ENCODE measurements around the gene KLK8. TPM values are rescaled to one million over a fixed set of nuclear protein-coding genes. Genes with fewer than 3 reads are reported as not detected.

KLK8 gene, protein sequence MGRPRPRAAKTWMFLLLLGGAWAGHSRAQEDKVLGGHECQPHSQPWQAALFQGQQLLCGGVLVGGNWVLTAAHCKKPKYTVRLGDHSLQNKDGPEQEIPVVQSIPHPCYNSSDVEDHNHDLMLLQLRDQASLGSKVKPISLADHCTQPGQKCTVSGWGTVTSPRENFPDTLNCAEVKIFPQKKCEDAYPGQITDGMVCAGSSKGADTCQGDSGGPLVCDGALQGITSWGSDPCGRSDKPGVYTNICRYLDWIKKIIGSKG
- 3.1 and 7.1 TPM in 2 replicates for total RNA-seq

DNA sequence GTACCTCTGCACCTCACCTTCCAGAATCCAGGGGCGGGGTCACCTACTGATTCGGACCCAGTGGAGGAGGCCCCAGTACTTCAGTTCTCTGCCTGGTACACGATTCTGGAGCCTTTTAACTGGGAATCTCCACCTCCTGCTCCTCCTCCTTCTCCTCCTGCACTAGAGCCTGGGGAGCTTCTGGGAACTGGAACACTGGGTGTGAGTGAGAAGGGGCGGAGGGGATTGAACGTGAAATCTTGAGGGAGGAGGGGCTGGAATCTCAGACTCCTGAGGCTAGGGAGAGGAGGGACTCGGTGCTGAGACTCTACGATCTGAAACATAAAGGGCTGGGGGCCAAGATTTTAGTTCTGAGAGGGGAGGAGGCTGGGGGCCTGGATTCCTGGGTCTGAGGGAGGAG lies at the start of gene KLK8:
TSS of gene KLK8 (minus strand) at position 90 of the 400 bp plus-strand sequence. CDS start 437 bp downstream, outside the sequence.
- DNase-seq (ENCODE audit: low read depth), result no peak
- Histone ChIP-seq H3K36me3 (ENCODE audit: control insufficient read depth, insufficient read depth, low read length) (no peaks in the 10 kb centered on the region), H3K4me3 (ENCODE audit: low read depth, low read length) (no peak within 1 kb of the TSS), H3K27me3 (ENCODE audit: control insufficient read depth, insufficient read depth, low read length) (peaks cover 3% of the 10 kb centered on the region)
- TF ChIP-seq, protein P1, sequence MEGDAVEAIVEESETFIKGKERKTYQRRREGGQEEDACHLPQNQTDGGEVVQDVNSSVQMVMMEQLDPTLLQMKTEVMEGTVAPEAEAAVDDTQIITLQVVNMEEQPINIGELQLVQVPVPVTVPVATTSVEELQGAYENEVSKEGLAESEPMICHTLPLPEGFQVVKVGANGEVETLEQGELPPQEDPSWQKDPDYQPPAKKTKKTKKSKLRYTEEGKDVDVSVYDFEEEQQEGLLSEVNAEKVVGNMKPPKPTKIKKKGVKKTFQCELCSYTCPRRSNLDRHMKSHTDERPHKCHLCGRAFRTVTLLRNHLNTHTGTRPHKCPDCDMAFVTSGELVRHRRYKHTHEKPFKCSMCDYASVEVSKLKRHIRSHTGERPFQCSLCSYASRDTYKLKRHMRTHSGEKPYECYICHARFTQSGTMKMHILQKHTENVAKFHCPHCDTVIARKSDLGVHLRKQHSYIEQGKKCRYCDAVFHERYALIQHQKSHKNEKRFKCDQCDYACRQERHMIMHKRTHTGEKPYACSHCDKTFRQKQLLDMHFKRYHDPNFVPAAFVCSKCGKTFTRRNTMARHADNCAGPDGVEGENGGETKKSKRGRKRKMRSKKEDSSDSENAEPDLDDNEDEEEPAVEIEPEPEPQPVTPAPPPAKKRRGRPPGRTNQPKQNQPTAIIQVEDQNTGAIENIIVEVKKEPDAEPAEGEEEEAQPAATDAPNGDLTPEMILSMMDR (IDR thresholded peaks at IDR 0.05; ENCODE audit: insufficient read depth, low read length, poor library complexity, severe bottlenecking), result no peak

DNA sequence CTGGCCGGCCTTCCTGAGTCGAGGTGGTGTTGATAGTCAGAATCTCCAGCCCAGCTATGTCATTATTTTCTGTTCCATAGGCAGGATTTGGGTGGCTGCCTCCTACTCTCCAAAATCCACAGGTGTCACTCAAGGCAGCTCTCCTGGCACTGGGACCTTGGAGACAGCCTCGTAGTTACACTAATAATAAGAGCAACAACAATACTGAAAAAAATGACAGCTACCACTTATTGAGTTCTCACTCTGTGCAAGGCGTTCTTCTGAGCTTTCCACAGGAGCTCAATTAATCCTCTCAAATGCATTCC lies 45.6 kb upstream of the KLK8 start:
- DNase-seq (ENCODE audit: low read depth), result no peak
- H3K4me3 ChIP-seq (ENCODE audit: low read depth, low read length), result no peak overlapping the region
- H3K27me3 ChIP-seq (ENCODE audit: control insufficient read depth, insufficient read depth, low read length), result no peaks in the 10 kb centered on the region
- TF ChIP-seq, protein P1 (IDR thresholded peaks at IDR 0.05; ENCODE audit: insufficient read depth, low read length, poor library complexity, severe bottlenecking), result no peak
- no peaks in the 10 kb centered on the region for H3K36me3 ChIP-seq (ENCODE audit: control insufficient read depth, insufficient read depth, low read length)

DNA sequence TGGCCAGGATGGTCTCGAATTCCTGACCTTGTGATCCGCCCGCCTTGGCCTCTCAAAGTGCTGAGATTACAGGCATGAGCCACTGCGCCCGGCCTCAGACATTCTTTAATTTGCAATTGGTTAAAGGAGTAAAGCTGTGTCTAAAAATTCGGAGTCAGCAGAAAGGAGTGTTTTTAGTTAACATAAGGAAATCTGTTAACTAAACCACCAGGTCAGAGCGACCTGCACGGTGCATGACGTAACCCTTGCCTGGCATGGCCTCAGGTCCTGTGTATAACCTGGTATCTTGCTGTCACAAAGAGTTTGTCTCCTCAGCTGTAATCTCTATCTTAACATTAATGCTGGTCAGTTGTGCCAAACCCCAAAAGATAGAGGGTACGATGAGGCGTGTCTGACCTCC lies 42.9 kb upstream of the KLK8 start:
- no peak overlapping the region for H3K4me3 ChIP-seq (ENCODE audit: low read depth, low read length)
- H3K36me3 ChIP-seq (ENCODE audit: control insufficient read depth, insufficient read depth, low read length), result no peaks in the 10 kb centered on the region
- TF ChIP-seq, protein P1 (IDR thresholded peaks at IDR 0.05; ENCODE audit: insufficient read depth, low read length, poor library complexity, severe bottlenecking), result no peak
- DNase-seq (ENCODE audit: low read depth), result no peak
- no peaks in the 10 kb centered on the region for H3K27me3 ChIP-seq (ENCODE audit: control insufficient read depth, insufficient read depth, low read length)

DNA sequence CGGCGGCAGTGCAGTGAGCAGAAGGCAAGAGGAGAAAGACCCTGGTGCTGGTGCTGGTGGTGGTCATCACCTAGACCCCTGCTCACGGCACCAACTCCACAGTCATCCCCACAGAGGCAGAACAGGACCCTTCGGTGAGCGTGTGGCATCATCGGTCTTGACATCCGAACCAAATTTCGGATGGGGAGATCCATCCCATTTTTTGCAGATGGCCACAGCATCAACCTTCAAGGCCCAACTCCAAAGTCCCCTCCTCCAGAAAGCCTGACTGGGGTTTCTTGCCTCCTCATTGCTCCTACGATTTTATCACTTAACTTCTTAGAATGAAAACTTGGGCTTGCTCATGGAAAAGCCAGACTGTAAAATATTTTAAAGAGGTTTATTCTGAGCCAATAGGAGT lies 42.1 kb upstream of the KLK8 start:
- DNase-seq (ENCODE audit: low read depth), result no peak
- Histone ChIP-seq H3K36me3 (ENCODE audit: control insufficient read depth, insufficient read depth, low read length) (no peaks in the 10 kb centered on the region), H3K4me3 (ENCODE audit: low read depth, low read length) (no peak overlapping the region), H3K27me3 (ENCODE audit: control insufficient read depth, insufficient read depth, low read length) (no peaks in the 10 kb centered on the region)
- TF ChIP-seq, protein P1 (IDR thresholded peaks at IDR 0.05; ENCODE audit: insufficient read depth, low read length, poor library complexity, severe bottlenecking), result no peak

DNA sequence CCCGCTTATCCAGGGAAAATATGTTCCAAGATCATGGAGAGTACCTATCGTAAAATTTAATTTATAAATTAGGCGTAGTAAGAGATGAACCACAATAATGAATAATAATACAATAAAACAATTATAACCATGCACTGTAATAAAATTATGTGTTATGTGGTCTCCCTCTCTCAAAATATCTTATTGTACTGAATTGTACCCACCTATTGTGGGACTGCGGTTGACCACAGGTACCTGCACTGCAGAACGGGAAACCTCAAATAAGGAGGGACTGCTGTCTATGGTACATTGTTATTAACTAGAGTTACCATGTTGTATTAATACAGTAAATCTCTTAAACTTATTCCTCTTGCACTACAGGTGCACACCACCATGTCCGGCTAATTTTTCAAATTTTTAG lies 38.7 kb upstream of the KLK8 start:
- no peak overlapping the region for H3K4me3 ChIP-seq (ENCODE audit: low read depth, low read length)
- no peak for DNase-seq (ENCODE audit: low read depth)
- H3K36me3 ChIP-seq (ENCODE audit: control insufficient read depth, insufficient read depth, low read length), result no peaks in the 10 kb centered on the region
- H3K27me3 ChIP-seq (ENCODE audit: control insufficient read depth, insufficient read depth, low read length), result no peaks in the 10 kb centered on the region
- TF ChIP-seq, protein P1 (IDR thresholded peaks at IDR 0.05; ENCODE audit: insufficient read depth, low read length, poor library complexity, severe bottlenecking), result no peak

DNA sequence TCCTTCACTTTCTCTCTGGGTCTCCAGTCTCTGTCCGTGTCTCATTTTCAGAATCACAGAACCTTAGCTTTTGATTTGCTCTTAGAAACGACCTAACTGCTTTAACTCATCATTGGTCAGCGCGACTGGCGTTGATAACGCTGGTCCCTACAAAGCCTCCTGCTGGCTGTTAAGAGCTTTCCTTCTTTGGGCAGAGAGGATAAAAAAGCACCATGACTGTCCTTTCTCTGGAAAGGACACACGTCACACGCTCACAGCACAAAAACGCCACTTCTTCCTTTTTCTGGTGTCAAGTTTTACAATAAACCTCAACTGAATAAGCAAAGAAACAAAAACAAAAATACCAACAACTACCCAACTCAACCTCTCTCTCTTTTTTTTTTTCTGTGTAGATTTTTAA lies 35.1 kb upstream of the KLK8 start:
- Histone ChIP-seq H3K36me3 (ENCODE audit: control insufficient read depth, insufficient read depth, low read length) (no peaks in the 10 kb centered on the region), H3K27me3 (ENCODE audit: control insufficient read depth, insufficient read depth, low read length) (no peaks in the 10 kb centered on the region), H3K4me3 (ENCODE audit: low read depth, low read length) (no peak overlapping the region)
- no peak for DNase-seq (ENCODE audit: low read depth)
- TF ChIP-seq, protein P1 (IDR thresholded peaks at IDR 0.05; ENCODE audit: insufficient read depth, low read length, poor library complexity, severe bottlenecking), result no peak
